ENCODE results near the gene NFYC.
A peak's percentile ranks its signal among the peaks of the same experiment; 100 is the strongest.

NFYC gene

GRCh38 chr1:40649592-40649930 lies 41.9 kb upstream of the NFYC start:
- Histone ChIP-seq H3K27me3 (replicated peaks; ENCODE audit: control insufficient read depth, insufficient read depth, low read length) (no peaks in the 10 kb centered on the region), H3K36me3 (ENCODE audit: control insufficient read depth, insufficient read depth, low read length) (no peaks in the 10 kb centered on the region), H3K4me3 (replicated peaks; ENCODE audit: low read depth, low read length) (no peak overlapping the region)
- no peak for TF ChIP-seq CTCF (IDR thresholded peaks at IDR 0.05; ENCODE audit: insufficient read depth, low read length, poor library complexity, severe bottlenecking)
- no peak for DNase-seq (ENCODE audit: extremely low read depth, insufficient read length)

- Histone ChIP-seq H3K4me3 (replicated peaks; ENCODE audit: low read depth, low read length) (no peak overlapping the region), H3K36me3 (ENCODE audit: control insufficient read depth, insufficient read depth, low read length) (no peaks in the 10 kb centered on the region), H3K27me3 (replicated peaks; ENCODE audit: control insufficient read depth, insufficient read depth, low read length) (no peaks in the 10 kb centered on the region)
- no peak for DNase-seq (ENCODE audit: extremely low read depth, insufficient read length)
- peak; percentile 64 for TF ChIP-seq CTCF (IDR thresholded peaks at IDR 0.05; ENCODE audit: insufficient read depth, low read length, poor library complexity, severe bottlenecking)
Observed at GRCh38 chr1:40650075-40650474, 41.4 kb upstream of the NFYC start.

GRCh38 chr1:40651138-40651857 lies 40.2 kb upstream of the NFYC start:
- TF ChIP-seq CTCF (IDR thresholded peaks at IDR 0.05; ENCODE audit: insufficient read depth, low read length, poor library complexity, severe bottlenecking), result no peak
- no peak overlapping the region for H3K4me3 ChIP-seq (replicated peaks; ENCODE audit: low read depth, low read length)
- H3K27me3 ChIP-seq (replicated peaks; ENCODE audit: control insufficient read depth, insufficient read depth, low read length), result no peaks in the 10 kb centered on the region
- no peak for DNase-seq (ENCODE audit: extremely low read depth, insufficient read length)
- no peaks in the 10 kb centered on the region for H3K36me3 ChIP-seq (ENCODE audit: control insufficient read depth, insufficient read depth, low read length)

GRCh38 chr1:40652468-40652867 lies 39.0 kb upstream of the NFYC start:
- H3K4me3 ChIP-seq (replicated peaks; ENCODE audit: low read depth, low read length), result no peak overlapping the region
- no peaks in the 10 kb centered on the region for H3K27me3 ChIP-seq (replicated peaks; ENCODE audit: control insufficient read depth, insufficient read depth, low read length)
- H3K36me3 ChIP-seq (ENCODE audit: control insufficient read depth, insufficient read depth, low read length), result no peaks in the 10 kb centered on the region
- no peak for TF ChIP-seq CTCF (IDR thresholded peaks at IDR 0.05; ENCODE audit: insufficient read depth, low read length, poor library complexity, severe bottlenecking)
- DNase-seq (ENCODE audit: extremely low read depth, insufficient read length), result no peak

- TF ChIP-seq CTCF (IDR thresholded peaks at IDR 0.05; ENCODE audit: insufficient read depth, low read length, poor library complexity, severe bottlenecking), result no peak
- Histone ChIP-seq H3K27me3 (replicated peaks; ENCODE audit: control insufficient read depth, insufficient read depth, low read length) (no peaks in the 10 kb centered on the region), H3K4me3 (replicated peaks; ENCODE audit: low read depth, low read length) (no peak overlapping the region), H3K36me3 (ENCODE audit: control insufficient read depth, insufficient read depth, low read length) (no peaks in the 10 kb centered on the region)
- no peak for DNase-seq (ENCODE audit: extremely low read depth, insufficient read length)
Observed at GRCh38 chr1:40652979-40653378, 38.5 kb upstream of the NFYC start.
